ENCODE data around the gene MGST3.

- no peak for TF ChIP-seq POLR2AphosphoS5 (IDR thresholded peaks at IDR 0.05; ENCODE audit: low read depth, low read length)
- TF ChIP-seq TAF1 (IDR thresholded peaks at IDR 0.05; ENCODE audit: borderline replicate concordance, insufficient read depth, low read length) = no peak
- TF ChIP-seq REST (IDR thresholded peaks at IDR 0.05; ENCODE audit: insufficient read depth in 1 of 2, low read depth in 2 of 2, low read length in 2 of 2) = no peak
- no peak for TF ChIP-seq SIN3A (IDR thresholded peaks at IDR 0.05; ENCODE audit: borderline replicate concordance, insufficient read depth, low read length)
- no peak for TF ChIP-seq FOXP2 (optimal IDR thresholded peaks at IDR 0.05; ENCODE audit: borderline replicate concordance, extremely low read depth, extremely low read length, insufficient read depth)
These were observed 1.5 kb downstream of the MGST3 start for GRCh38 chr1:165632491-165632890.

Data from PFSK-1 (cell line).